OCI-M2 (cell line): Measurements from ENCODE around the gene MXI1.
"Not testable (repeated sequence)": the region's sequence is repeated elsewhere in the genome, so short reads cannot be mapped to it uniquely, and the experiment has no call there.

ENCODE experiments used
- DNase-seq: peaks from one replicate; lab custom pipeline; 2025; ENCODE audit not compliant: unreplicated experiment; lab: John Stamatoyannopoulos, UW

The MXI1 gene

GRCh38 chr10:110312206-110312605, 104.8 kb downstream of the MXI1 start:
- no peak for DNase-seq

- no peak for DNase-seq
Observed at GRCh38 chr10:110313674-110314073, 106.3 kb downstream of the MXI1 start.

GRCh38 chr10:110317866-110318850, 110.8 kb downstream of the MXI1 start:
- DNase-seq: no peak

- no peak for DNase-seq
Observed at GRCh38 chr10:110321869-110322620, 114.6 kb downstream of the MXI1 start.

- no peak for DNase-seq
Observed at GRCh38 chr10:110323503-110323902, 116.1 kb downstream of the MXI1 start.

GRCh38 chr10:110324201-110324804, 116.9 kb downstream of the MXI1 start:
- no peak for DNase-seq

GRCh38 chr10:110324805-110325280, 117.4 kb downstream of the MXI1 start:
- no peak for DNase-seq

GRCh38 chr10:110326351-110327032, 119.1 kb downstream of the MXI1 start:
- no peak for DNase-seq

- DNase-seq: no peak
Observed at GRCh38 chr10:110327262-110327914, 120.0 kb downstream of the MXI1 start.

- DNase-seq: no peak
Observed at GRCh38 chr10:110330675-110331074, 123.3 kb downstream of the MXI1 start.

GRCh38 chr10:110331226-110331795, 123.9 kb downstream of the MXI1 start:
- DNase-seq: not testable (repeated sequence)

GRCh38 chr10:110334061-110334656, 126.8 kb downstream of the MXI1 start:
- DNase-seq: no peak

- DNase-seq: no peak
Observed at GRCh38 chr10:110335314-110336064, 128.1 kb downstream of the MXI1 start.

- no peak for DNase-seq
Observed at GRCh38 chr10:110336111-110336721, 128.8 kb downstream of the MXI1 start.
